Coronary artery (tissue), 2 donors: ENCODE data around the gene ALPK3.
A peak's percentile ranks its signal among the peaks of the same experiment; 100 is the strongest.
"Not testable (repeated sequence)": the region's sequence is repeated elsewhere in the genome, so short reads cannot be mapped to it uniquely, and the experiment has no call there.

ENCODE experiments used
- DNase-seq: peaks from one replicate; pipeline ENCODE4 v3.0.0-alpha.2; 2017; ENCODE audit warnings: low spot score
- H3K27ac ChIP-seq, 2 donors: fragments of 200-600 bp; sonication (generic); one replicate each; pipeline ENCODE4 v1.5.1; 2016 to 2019
- H3K4me3 ChIP-seq: fragments of 200-600 bp; sonication (generic); 2 replicates; pipeline ENCODE4 v1.5.1; 2016; ENCODE audit warnings: mild to moderate bottlenecking, moderate library complexity
- CTCF ChIP-seq: fragments of 200-600 bp; sonication (generic); IDR thresholded peaks from one replicate; pipeline ENCODE4 v1.5.1; 2019; ENCODE audit warnings: antibody characterized with exemption

The ALPK3 gene

DNA sequence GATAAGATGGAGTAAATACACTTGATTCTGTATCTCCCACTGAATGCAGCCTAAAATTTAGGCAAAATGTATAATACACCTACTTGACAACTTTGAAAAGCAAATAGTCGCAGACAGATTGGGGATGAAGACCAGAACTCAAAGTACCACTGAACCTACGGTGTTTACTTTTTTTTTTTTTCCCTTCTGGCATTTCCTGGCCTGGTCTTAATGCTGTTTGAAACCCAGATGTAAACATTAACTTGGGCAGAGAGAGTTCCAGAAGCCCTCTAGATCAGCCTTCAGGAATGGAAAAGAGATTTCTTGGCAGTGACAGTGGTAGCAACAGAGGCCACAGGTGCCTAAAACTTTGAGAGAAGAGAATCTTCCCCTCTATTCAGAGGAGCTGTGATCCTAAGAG lies 27.8 kb downstream of the ALPK3 start:
- no peak for TF ChIP-seq CTCF
- peak overlapping the region in 1 of 2 donors; percentile 43 for H3K27ac ChIP-seq

DNA sequence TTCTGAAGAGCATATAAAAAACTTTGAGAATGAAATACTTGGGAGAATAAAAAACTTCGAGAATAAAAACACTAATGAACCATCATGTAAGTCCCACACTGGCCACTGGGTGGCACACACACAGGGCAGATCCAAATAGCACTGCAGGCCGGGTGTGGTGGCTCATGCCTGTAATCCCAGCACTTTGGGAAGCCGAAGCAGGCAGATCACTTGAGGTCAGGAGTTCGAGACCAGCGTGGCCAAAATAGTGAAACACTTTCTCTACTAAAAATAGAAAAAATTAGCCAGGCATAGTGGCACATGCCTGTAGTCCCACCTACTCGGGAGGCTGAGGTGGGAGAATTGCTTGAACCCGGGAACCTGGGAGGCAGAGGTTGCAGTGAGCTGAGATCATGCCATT lies 28.5 kb downstream of the ALPK3 start:
- H3K4me3 ChIP-seq, DNase-seq: not testable (repeated sequence)
- TF ChIP-seq CTCF: peak; percentile 77
- peak overlapping the region in 1 of 2 donors; percentile 43 for H3K27ac ChIP-seq

More for the DNA sequence above, 27.8 kb downstream of the ALPK3 start:
- H3K4me3 ChIP-seq: no peak overlapping the region
- no peak for DNase-seq

- H3K27ac ChIP-seq: no peak overlapping the region
- no peak overlapping the region for H3K4me3 ChIP-seq
- no peak for DNase-seq
- TF ChIP-seq CTCF: no peak
Observed at GRCh38 chr15:84846269-84846668, 29.1 kb downstream of the ALPK3 start.

DNA sequence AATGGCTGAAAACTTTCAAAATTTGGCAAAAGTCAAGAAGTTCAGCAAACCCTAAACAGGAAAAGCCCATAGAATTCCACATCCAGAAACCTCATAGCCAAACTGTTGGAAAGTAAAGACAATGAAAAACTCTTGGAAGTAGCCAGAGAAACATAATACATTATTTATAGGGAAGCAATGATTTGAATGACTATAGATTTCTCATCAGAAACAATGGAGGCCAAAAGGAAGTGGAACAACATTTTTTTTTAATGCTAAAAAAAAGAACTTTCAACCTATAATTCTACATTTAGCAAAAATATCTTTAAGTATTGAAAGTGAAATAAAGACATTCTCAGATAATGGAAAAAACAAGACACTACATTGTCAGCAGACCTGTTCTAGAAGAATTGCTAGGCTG lies 30.2 kb downstream of the ALPK3 start:
- TF ChIP-seq CTCF: no peak
- Histone ChIP-seq H3K27ac (no peak overlapping the region), H3K4me3 (no peak overlapping the region)
- DNase-seq: no peak

DNA sequence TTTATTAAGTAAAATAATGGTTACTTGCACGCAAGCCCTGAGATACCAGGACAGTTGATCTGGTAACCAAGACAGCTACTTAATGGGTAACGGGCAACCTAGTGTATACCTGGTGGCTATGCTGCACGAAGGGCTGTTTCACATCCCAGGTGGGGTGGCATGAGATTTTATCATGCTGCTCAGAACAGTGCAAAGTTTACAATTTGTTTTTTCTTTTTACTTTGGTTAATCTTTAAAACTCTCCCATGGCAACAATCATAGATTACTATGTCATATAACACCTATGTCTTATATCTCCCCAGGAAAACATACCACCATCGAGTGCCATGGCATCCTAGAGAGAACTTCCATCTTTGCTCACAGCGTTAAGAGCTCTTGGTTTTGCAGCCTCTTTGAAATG lies 35.1 kb downstream of the ALPK3 start:
- no peak for TF ChIP-seq CTCF
- Histone ChIP-seq H3K27ac (no peak overlapping the region), H3K4me3 (no peak overlapping the region)
- no peak for DNase-seq

GRCh38 chr15:84855136-84855535 lies 38.0 kb downstream of the ALPK3 start:
- no peak overlapping the region for H3K27ac ChIP-seq
- H3K4me3 ChIP-seq: no peak overlapping the region
- TF ChIP-seq CTCF: no peak
- DNase-seq: no peak

DNA sequence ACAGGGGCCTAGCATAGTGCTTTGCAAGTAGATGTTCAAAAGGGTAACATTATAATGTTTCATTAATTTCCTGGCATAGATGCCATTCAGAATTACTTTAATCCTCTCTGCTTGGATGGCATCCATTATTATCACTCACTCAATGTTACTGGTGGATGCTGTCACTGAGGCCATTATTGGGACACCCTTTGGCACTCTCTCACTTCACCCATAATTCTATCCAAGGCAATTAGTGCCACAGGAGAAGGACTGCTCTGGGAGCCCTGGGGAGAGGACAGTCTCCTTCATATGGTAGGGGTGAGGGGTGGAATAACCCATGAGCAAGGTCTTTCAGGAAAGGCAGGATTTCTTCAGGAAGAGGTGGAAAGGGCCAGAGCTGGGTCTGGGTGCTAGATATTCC lies 38.6 kb downstream of the ALPK3 start:
- TF ChIP-seq CTCF: no peak
- Histone ChIP-seq H3K27ac (no peak overlapping the region), H3K4me3 (no peak overlapping the region)
- no peak for DNase-seq
